Lower lobe of right lung (tissue), 2 donors: Measurements from ENCODE around the gene SLC30A2. TPM values are rescaled to one million over a fixed set of nuclear protein-coding genes. Genes with fewer than 3 reads are reported as not detected.

Experiments used
- ATAC-seq, 2 donors: fragments of 200-7000 bp; cut with Tn5 transposase; one replicate each; pipeline ENCODE4 v1.9.1; 2020 to 2022; ENCODE audit warnings: mild to moderate bottlenecking in 2 of 2, moderate library complexity in 2 of 2
- DNase-seq: peaks from one replicate; pipeline ENCODE4 v3.0.0-alpha.2; 2020
- H3K27ac ChIP-seq: fragments of 200-600 bp; one replicate; pipeline ENCODE4 v1.8.0; 2022
- H3K27me3 ChIP-seq: fragments of 200-600 bp; one replicate; pipeline ENCODE4 v1.8.0; 2022; ENCODE audit warnings: low read depth
- H3K36me3 ChIP-seq: fragments of 200-600 bp; one replicate; pipeline ENCODE4 v1.8.0; 2022; ENCODE audit warnings: mild to moderate bottlenecking
- H3K4me1 ChIP-seq: fragments of 200-600 bp; one replicate; pipeline ENCODE4 v1.8.0; 2022
- H3K4me3 ChIP-seq: fragments of 200-600 bp; one replicate; pipeline ENCODE4 v1.8.0; 2022; ENCODE audit warnings: mild to moderate bottlenecking
- H3K9me3 ChIP-seq: fragments of 200-600 bp; one replicate; pipeline ENCODE4 v1.8.0; 2022
- intact Hi-C: fragments of 100-400 bp; cut with DNase I; formaldehyde crosslinking; loops from one replicate; pipeline ENCODE4 v1.11.0; 2022
- total RNA-seq: library from RNA; stranded (reverse); fragmentation: NEBNext Ultra II Directional; extraction: Animal tissue kit (Norgen Biotek cat#: 25700); gene quantifications from one replicate; pipeline ENCODE4 v1.2.1, GENCODE V29; 2021
- TF ChIP-seq, protein P1 (sequence below): fragments of 200-600 bp; IDR thresholded peaks from one replicate; pipeline ENCODE4 v1.8.0; 2022; ENCODE audit warnings: antibody characterized with exemption, mild to moderate bottlenecking
- donor health status: DM: no; HTN: yes; CAD: no; lungs with severe emphysema.

SLC30A2 gene
- total RNA-seq, 1 donor from 2014 or later: not detected

DNA sequence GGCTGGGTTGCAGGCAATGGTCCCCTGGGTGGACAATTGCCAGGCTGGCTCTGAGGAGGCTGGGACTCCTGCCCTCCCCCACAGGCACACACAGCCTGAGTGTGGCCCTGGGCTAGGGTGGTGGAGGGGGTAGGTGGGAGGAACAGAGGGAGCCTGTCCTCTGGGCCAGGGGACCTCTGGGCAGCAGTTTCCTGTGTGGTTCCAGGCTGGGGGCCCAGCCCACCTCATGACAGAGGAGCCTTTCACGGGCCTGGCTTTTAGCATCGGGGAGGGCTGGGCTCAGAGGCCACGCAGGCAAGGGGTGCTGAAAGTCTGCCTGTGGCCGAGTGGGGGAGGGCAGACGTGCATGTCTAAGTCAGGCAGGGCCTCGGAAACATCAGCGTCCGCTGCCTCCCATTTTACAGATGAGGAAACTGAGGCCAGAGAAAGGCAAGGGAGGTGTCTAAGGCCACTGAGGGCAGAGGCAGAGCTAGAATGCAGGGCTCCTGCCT, 17.4 kb downstream of the SLC30A2 start:
- DNase-seq (no peak), ATAC-seq (no peak)
- no peak overlapping the region for H3K27ac ChIP-seq
- intact Hi-C loops: no loop called here
- no peaks in the 10 kb centered on the region for H3K4me1 ChIP-seq
- no peaks in the 10 kb centered on the region for H3K9me3 ChIP-seq
- H3K36me3 ChIP-seq: no peaks in the 10 kb centered on the region
- TF ChIP-seq, protein P1, sequence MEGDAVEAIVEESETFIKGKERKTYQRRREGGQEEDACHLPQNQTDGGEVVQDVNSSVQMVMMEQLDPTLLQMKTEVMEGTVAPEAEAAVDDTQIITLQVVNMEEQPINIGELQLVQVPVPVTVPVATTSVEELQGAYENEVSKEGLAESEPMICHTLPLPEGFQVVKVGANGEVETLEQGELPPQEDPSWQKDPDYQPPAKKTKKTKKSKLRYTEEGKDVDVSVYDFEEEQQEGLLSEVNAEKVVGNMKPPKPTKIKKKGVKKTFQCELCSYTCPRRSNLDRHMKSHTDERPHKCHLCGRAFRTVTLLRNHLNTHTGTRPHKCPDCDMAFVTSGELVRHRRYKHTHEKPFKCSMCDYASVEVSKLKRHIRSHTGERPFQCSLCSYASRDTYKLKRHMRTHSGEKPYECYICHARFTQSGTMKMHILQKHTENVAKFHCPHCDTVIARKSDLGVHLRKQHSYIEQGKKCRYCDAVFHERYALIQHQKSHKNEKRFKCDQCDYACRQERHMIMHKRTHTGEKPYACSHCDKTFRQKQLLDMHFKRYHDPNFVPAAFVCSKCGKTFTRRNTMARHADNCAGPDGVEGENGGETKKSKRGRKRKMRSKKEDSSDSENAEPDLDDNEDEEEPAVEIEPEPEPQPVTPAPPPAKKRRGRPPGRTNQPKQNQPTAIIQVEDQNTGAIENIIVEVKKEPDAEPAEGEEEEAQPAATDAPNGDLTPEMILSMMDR: no peak
- H3K27me3 ChIP-seq: peaks cover 4% of the 10 kb centered on the region
- H3K4me3 ChIP-seq: no peak overlapping the region

DNA sequence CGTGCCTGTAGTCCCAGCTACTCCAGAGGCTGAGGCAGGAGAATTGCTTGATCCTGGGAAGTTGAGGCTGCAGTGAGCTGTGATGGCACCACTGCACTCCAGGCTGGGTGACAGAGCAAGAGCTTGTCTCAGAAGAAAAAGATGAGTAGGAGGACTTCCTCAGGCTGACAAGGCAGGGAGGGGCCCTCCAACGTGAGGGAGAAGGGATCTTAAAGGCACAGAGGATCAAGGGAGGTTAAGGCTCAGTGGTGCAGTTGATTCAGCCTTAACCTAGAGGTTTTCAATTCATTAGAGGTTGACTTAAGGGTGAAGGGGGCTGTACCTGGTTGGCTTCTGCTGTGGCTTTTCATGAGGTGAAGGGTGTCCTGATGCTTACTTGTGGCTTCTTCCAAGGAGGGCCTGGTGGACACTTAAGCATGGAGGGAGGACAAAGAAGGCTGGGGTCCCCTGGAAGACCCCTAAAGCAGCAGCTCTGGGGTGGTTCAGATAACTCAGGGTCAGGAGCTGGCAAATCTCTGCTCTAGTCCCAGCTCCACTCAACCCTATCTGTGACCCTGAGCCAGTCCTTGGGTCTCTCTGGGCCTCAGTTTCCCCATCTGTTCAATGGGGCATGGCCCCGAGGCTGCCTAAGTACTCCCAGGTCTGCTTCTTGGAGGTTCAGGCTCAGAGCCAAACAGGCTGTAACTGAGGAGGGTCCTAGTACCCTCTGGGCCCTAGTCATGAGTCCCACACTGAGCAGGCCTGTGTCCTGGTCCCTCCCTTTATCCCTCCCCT, 18.0 kb downstream of the SLC30A2 start:
- Histone ChIP-seq H3K36me3 (no peaks in the 10 kb centered on the region), H3K27me3 (peaks cover 4% of the 10 kb centered on the region), H3K9me3 (no peaks in the 10 kb centered on the region), H3K4me1 (no peaks in the 10 kb centered on the region), H3K4me3 (no peak overlapping the region), H3K27ac (no peak overlapping the region)
- TF ChIP-seq, protein P1: no peak
- intact Hi-C loops: no loop called here
- DNase-seq: no peak
- ATAC-seq: peak; percentile 31 to 42

DNA sequence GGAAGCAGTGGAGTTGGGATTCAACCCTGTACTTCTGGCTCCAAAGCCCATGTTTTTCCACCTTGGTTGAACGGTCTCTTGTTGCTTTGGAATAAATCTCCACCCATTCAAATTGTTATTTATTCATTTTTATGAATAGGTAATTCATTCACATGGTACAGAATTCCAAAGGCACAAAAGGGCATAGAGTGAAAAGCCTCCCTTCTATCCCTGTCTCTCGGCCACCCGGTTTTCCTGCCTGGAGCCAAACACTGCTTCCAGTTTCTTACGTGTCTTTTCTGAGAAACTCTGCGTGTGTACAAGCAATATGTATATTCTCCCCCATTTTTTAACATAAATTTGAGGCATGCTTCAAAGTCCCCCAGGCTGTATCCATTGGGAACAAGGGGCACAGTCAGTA, 20.4 kb downstream of the SLC30A2 start:
- no peak overlapping the region for H3K4me3 ChIP-seq
- no peak overlapping the region for H3K27ac ChIP-seq
- TF ChIP-seq, protein P1: no peak
- DNase-seq (no peak), ATAC-seq (no peak)
- no peaks in the 10 kb centered on the region for H3K36me3 ChIP-seq
- no peaks in the 10 kb centered on the region for H3K9me3 ChIP-seq
- intact Hi-C loops: no loop called here
- H3K27me3 ChIP-seq: peaks cover 4% of the 10 kb centered on the region
- no peaks in the 10 kb centered on the region for H3K4me1 ChIP-seq

GRCh38 chr1:26025060-26025459, 20.9 kb downstream of the SLC30A2 start:
- TF ChIP-seq, protein P1: no peak
- intact Hi-C loops: no loop called here
- Histone ChIP-seq H3K4me1 (no peaks in the 10 kb centered on the region), H3K9me3 (no peaks in the 10 kb centered on the region), H3K27me3 (peaks cover 4% of the 10 kb centered on the region), H3K27ac (no peak overlapping the region), H3K36me3 (no peaks in the 10 kb centered on the region), H3K4me3 (no peak overlapping the region)
- ATAC-seq (no peak), DNase-seq (no peak)

DNA sequence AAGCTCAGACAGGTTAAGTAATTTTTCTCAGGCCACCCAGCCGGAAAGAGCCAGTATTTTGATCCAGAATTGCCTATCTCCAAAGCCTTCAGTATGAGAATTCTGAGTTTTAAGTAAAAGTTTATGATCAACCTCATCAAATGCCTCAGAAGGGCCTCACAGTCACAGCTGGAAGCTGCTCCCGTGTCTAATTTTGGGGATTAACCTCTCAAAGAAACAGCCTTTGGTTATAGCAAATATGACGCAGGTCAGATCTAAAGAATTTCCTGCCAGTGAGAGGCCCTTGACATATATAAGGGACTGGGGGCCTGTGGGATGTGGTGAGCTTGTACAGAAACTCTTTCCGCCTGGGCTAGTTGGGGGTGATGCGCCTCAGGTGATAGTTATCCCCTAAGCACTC, 22.1 kb downstream of the SLC30A2 start:
- H3K9me3 ChIP-seq: no peaks in the 10 kb centered on the region
- DNase-seq (no peak), ATAC-seq (no peak)
- TF ChIP-seq, protein P1: no peak
- H3K4me3 ChIP-seq: no peak overlapping the region
- intact Hi-C loops: no loop called here
- no peak overlapping the region for H3K27ac ChIP-seq
- no peaks in the 10 kb centered on the region for H3K36me3 ChIP-seq
- H3K4me1 ChIP-seq: no peaks in the 10 kb centered on the region
- H3K27me3 ChIP-seq: peaks cover 4% of the 10 kb centered on the region
